ENCODE results near the gene HPS4.

The HPS4 gene

GRCh38 chr22:26512149-26512793, 28.7 kb upstream of the HPS4 start, which contains the start of gene TFIP11:
TFIP11 (minus strand) TSS chr22:26512473; CDS start chr22:26510272, 2,201 bp downstream.
- H3K4me3 ChIP-seq (ENCODE audit: low read length), result peak within 1 kb of the TSS; percentile 72
- TF ChIP-seq ZNF274 (IDR thresholded peaks at IDR 0.05; ENCODE audit: low read depth, low read length), result no peak

DNA sequence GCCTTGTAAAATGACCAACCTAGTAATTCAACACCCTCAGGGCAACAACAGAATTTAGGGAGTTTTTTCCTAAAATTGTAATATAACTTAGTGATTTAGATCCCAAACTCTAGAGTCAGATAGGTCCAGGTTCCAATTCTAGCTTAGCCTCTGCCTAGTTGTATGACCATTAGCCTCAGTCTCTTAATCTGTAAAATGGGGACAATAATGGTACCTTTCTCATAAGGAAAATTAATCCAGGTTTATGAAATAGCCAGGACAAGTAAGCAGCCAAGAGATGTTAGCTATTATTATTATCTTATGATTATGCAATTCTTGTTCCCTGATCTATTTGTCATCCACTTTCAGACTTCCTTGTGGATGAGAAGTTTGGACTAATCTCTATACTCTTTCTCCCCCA, 24.6 kb upstream of the HPS4 start:
- H3K4me3 ChIP-seq (ENCODE audit: low read length), result no peak overlapping the region
- no peak for TF ChIP-seq ZNF274 (IDR thresholded peaks at IDR 0.05; ENCODE audit: low read depth, low read length)

- no peak overlapping the region for H3K4me3 ChIP-seq (ENCODE audit: low read length)
- TF ChIP-seq ZNF274 (IDR thresholded peaks at IDR 0.05; ENCODE audit: low read depth, low read length), result no peak
Observed at GRCh38 chr22:26503758-26504157, 20.2 kb upstream of the HPS4 start.

DNA sequence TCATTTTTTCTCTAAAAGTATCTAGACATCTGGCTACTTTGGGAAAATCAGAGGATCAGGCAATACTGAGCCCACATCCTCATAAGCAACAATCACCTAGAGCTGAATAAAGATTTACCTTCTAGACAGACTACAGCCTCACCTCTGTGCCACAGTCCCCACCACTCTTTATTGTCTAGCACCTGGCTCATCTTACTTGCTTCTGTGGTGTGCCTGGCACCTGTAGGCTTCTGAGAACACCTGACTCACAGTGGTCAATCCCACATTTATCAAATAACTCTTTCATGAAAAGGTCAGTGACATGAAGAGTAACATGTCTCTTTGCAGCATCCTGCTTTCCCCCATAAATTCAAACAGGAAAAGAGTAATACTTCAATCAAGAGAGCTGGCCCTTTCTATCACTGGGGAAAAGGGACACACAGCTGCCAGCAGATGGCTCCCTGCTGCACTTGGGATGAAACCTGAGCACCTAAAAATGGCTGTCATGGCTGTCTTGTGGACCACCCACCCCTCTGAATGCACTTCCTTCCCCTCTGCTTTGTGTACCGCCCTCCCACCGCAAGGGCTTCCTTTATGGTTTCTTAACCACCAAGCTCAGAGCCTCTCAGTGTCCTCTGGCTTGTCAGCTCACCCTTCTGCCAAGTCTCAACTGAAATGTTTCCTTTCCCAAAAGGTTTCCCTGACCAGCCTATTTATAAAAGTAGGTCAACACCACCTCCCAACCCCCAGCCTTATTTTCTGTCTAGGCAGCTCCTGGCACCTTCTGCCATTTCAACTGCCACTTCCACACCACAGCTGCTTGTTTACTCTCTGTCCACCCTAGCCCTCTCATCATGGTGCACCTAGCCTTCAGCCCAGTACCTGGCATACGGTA, 19.3 kb upstream of the HPS4 start:
- H3K4me3 ChIP-seq (ENCODE audit: low read length), result no peak overlapping the region
- TF ChIP-seq ZNF274 (IDR thresholded peaks at IDR 0.05; ENCODE audit: low read depth, low read length), result no peak

DNA sequence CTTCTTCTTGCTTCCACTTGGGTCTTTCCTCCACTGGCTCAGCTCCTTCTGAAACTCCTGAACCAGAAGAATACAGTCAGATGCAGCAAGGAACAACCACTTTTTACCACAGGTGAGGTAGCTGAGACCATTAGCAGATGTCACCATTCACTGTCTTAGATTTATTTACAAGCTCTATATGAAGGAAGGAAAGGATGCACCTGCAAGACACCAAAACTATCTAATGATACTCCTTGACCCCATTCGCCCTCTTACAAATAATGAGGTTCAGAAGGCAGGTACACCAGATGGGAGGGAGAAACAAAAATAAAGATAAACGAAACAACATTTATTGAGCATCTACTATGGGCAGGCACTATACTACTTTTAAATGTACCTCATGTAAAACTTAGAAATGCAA, 18.4 kb upstream of the HPS4 start:
- no peak for TF ChIP-seq ZNF274 (IDR thresholded peaks at IDR 0.05; ENCODE audit: low read depth, low read length)
- H3K4me3 ChIP-seq (ENCODE audit: low read length), result no peak overlapping the region

DNA sequence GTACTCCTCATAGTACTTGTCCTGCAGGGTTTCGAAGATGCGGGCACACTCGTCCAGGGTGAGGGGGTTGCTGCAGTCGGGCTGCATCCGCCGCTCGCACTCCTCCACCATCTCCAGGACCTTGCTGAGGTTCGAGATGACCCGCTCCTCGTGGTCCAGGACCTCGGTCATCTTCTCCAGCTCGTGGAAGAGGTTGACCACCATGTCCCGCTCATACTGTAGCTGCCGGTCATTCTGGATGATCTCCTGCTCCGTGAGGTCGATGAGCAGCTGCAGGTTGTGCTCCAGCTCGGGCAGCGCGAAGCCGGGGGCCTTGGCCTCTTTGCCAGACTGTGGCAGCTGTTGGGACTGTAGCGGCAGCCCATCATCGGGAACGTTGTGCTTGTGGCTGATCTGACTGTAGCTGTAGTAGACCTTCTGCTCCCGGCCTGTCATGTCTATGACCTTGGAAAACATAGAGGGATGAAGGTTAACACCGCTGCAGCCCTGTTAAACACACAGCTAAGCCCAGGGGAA, 15.7 kb upstream of the HPS4 start:
- no peak overlapping the region for H3K4me3 ChIP-seq (ENCODE audit: low read length)
- TF ChIP-seq ZNF274 (IDR thresholded peaks at IDR 0.05; ENCODE audit: low read depth, low read length), result no peak

- TF ChIP-seq ZNF274 (IDR thresholded peaks at IDR 0.05; ENCODE audit: low read depth, low read length), result no peak
- no peak overlapping the region for H3K4me3 ChIP-seq (ENCODE audit: low read length)
Observed at GRCh38 chr22:26496456-26496855, 12.9 kb upstream of the HPS4 start.

DNA sequence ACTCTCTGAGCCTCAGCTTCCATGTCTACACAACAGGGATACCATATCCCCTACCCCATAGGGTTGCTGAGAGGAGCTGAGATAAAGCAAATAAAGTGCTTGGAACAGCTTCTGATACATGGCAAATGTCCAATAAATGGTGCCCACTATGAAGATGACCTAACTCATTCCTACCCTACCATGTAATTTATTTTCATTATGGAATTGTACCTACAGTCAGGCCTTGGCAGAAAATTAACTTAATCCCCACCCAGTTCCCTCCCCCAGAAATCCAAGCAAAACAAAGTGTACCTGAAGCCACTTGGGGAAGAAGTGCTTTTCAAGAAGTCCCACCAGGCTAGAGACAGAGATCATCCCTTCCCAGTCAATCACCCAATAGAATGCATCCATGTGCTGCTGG, 10.9 kb upstream of the HPS4 start:
- TF ChIP-seq ZNF274 (IDR thresholded peaks at IDR 0.05; ENCODE audit: low read depth, low read length), result no peak
- H3K4me3 ChIP-seq (ENCODE audit: low read length), result no peak overlapping the region

DNA sequence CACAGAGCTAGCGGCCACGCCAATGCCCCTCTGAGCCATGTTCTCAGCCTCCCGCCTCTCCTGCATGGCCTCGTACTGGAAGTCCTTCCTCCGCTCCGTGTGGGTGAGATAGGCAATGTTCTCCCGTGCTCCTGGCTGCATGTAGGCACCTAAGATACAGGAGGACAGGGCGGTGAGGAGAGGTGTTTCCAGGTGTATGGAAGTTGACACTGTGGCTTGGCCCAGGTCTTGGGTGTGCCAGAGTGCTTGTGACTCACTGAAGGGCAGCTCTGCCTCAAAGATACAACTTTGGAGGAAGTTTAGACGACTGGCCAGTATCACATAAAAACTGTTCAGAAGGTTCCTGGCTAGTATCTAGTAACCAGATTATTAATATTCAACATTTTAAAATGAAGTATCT, 8.6 kb upstream of the HPS4 start:
- no peak overlapping the region for H3K4me3 ChIP-seq (ENCODE audit: low read length)
- TF ChIP-seq ZNF274 (IDR thresholded peaks at IDR 0.05; ENCODE audit: low read depth, low read length), result no peak

GRCh38 chr22:26489447-26490036, 6.0 kb upstream of the HPS4 start:
- no peak overlapping the region for H3K4me3 ChIP-seq (ENCODE audit: low read length)
- TF ChIP-seq ZNF274 (IDR thresholded peaks at IDR 0.05; ENCODE audit: low read depth, low read length), result no peak

- no peak for TF ChIP-seq ZNF274 (IDR thresholded peaks at IDR 0.05; ENCODE audit: low read depth, low read length)
- no peak overlapping the region for H3K4me3 ChIP-seq (ENCODE audit: low read length)
Observed at GRCh38 chr22:26487996-26488395, 4.4 kb upstream of the HPS4 start.

- H3K4me3 ChIP-seq (ENCODE audit: low read length), result no peak overlapping the region
- no peak for TF ChIP-seq ZNF274 (IDR thresholded peaks at IDR 0.05; ENCODE audit: low read depth, low read length)
Observed at GRCh38 chr22:26486394-26486793, 2.8 kb upstream of the HPS4 start.

DNA sequence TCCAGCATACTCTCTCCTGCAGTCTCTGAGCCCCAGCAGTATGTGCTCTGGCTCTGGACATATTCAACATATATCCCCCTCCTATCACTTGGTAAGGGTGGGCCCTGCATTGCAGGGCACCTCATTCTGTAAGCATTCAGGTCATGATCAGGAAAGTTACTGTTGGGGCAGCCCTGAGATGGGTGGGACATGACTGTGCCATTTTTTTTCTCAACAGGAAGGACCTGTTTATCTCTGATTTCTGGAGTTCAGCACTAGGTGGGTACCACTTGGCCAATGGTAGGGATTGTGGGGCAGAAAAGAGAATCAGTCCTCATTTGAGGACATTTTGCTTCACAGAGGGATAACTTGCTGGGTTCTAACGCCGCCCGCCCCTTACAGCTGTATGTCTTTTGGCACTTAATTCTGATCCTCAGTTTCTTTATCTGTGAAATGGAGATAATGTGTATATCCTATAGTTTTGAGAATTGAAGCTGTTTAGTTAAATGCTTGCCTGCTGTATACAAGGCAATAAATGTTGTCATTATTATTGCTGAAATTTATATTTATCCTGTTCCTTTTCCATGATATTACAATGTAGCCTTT, 2.3 kb upstream of the HPS4 start:
- TF ChIP-seq ZNF274 (IDR thresholded peaks at IDR 0.05; ENCODE audit: low read depth, low read length), result no peak
- no peak overlapping the region for H3K4me3 ChIP-seq (ENCODE audit: low read length)

DNA sequence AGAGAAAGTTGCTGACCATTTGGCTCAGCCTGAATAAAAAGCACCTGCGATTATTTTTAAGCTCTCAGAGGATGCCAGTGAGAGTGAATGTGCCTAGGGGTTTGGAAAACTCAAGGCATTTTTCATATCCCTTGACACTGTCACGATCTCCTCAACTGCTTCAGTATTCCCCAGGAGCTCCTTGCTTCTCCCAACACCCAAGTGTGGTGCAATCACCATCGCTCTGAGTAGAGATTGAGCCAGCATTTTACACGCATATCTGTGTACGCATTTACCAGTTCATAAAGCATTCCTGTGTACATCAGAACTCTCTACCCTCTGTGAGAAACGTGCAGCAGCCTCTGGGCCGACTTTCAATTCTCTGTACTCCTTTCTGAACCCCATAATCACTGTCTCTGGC, 1.4 kb upstream of the HPS4 start:
- no peak overlapping the region; the same call in 1 of the 2 replicates for H3K4me3 ChIP-seq (ENCODE audit: low read length)
- TF ChIP-seq ZNF274 (IDR thresholded peaks at IDR 0.05; ENCODE audit: low read depth, low read length), result no peak
